ENCODE results near the gene AASS. TPM values are rescaled to one million over a fixed set of nuclear protein-coding genes. Genes with fewer than 3 reads are reported as not detected.
"Not testable (repeated sequence)": the region's sequence is repeated elsewhere in the genome, so short reads cannot be mapped to it uniquely, and the experiment has no call there.

The AASS gene
- total RNA-seq = 15.1 and 15.2 TPM in 2 replicates

DNA sequence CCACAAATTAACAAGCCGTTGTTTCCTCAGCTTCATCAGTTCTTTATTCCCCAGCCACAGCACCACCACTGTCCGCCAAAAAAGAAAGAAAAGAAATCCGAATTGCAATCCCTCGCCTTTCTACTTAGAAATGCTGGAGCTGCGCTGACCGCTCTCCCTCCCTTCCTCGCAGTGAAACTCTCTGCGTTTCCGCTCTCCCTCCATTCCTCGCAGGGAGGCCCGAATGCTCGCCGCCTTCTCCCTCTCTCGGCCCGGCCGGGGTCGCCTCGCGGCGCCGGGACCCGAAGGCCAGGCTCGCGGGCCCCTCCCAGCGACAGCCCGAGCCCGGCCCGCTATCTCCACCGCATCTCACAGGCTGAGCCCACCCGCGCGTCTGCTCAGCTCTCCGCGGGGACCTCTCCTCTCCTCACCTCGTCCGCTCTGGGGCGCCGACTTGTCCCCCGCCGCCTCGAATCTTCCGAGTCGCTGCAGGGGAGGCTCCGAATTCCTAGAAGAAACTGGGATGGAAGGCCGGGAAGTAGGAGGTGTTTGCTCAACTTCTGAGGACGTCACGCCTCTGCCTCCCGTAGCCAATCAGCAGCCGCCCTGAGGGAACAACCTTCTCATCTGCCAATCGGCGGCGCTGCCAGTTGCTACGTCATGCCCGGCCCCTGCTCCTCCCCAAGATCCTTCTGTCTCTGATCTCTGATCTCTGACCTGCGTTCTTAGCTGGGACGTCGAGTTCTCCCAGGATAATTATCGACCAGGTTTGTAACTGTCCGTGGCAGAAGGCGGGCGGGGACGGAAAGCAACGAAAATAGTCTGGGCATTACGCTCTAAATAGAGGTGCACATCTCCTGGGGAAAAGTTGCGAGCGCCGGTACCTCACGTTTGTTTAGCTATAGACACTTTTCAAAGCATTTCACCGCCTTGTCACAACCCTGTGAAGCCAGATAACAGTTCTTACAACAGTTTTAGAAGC lies at the start of gene AASS:
AASS (minus strand) TSS at position 499 of the 961 bp plus-strand sequence. CDS start 10,523 bp downstream, outside the sequence.
- peak; percentile 85 for DNase-seq (ENCODE audit: extremely low read depth, low read depth, low spot score)

DNA sequence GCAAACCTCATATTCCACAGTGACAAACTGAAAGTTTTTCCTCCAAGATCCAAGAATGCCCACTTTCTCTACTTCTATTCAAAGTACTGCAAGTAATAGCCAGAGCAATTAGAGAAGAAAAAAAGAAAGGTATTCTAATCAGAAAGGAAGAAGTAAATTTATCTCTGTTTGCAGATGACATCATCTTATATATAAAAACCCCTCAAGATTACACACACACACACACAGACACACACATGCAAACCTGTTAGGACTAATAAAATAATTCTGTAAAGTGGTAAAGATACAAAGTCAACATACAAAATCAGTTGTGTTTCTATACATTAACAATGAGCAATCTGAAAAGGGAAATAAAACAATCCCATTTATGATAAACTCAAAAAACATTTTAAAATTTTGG lies 44.7 kb upstream of the AASS start:
- DNase-seq (ENCODE audit: extremely low read depth, low read depth, low spot score) = no peak

DNA sequence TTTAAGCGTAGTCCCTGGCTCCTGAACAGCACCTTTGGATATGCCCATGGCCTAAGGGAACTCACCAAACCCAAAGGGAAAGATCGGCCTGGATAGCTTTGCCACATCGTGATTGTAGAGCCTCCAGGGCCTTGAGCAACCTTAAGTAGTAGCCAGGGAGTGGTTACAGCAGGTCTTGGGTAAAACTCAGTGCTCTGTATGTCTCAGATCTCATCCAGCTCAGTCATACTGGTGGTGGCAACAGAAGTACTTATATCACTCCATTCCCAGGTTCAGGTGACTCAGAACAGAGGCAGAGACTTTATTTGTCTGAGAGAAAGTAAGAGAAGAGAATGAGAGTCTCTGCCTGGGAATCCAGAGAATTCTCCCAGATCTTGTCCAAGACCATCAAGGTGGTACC lies 39.1 kb upstream of the AASS start:
- DNase-seq (ENCODE audit: extremely low read depth, low read depth, low spot score) = no peak

DNA sequence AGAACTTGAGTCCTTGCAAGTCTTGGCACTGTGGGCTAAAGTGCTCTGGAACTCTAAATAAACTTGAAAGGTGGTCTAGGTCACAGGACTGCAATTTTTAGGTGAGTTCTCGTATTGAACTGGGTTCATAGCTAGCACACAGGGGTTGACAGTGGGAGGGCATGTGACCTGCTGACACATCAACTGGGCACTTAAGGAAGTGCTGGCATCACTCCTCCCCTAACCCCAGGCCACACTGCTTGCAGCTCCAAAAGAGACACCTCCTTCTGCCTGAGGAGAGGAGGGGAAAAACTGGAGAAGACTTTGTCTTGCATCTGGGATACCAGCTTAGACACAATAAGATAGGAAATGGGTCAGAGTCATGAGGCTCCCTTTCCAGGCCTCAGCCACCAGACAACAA lies 38.0 kb upstream of the AASS start:
- DNase-seq (ENCODE audit: extremely low read depth, low read depth, low spot score) = no peak

DNA sequence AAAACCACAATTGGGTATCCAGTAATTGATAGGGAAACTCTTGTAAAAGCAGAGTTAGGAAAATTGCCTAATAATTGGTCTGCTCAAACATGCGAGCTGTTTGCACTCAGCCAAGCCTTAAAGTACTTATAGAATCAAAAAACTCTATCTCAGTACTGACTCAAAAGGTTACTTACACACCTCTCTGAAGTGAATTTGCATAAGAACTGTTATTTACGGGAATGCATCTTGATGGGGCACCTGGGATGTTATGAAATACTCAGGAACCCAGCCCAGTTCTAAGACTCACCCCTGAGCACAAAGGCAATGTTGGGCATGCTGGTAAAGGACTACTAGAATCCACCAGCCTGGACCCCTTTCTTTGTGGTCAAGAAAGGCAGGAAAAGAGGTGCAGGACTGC lies 28.1 kb upstream of the AASS start:
- DNase-seq (ENCODE audit: extremely low read depth, low read depth, low spot score) = not testable (repeated sequence)

DNA sequence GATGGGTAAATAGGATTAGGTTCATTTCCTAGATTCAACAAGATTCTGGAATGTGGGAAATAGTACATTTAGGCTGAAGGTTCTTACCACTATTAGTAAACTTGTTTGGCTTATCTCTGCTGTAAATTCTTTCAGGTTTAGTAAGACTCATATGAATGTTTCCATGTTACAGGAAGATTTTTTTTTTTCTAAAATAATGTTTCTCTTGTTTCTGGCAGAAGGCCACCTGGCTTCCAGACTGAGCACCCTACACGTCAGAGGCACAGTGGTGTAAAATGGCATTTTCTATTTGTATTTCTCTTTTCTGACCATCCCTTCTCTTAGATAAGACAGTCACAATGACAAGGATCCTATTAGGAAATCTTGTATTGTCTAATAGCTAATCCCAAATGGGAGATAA lies 22.7 kb upstream of the AASS start:
- DNase-seq (ENCODE audit: extremely low read depth, low read depth, low spot score) = no peak

DNA sequence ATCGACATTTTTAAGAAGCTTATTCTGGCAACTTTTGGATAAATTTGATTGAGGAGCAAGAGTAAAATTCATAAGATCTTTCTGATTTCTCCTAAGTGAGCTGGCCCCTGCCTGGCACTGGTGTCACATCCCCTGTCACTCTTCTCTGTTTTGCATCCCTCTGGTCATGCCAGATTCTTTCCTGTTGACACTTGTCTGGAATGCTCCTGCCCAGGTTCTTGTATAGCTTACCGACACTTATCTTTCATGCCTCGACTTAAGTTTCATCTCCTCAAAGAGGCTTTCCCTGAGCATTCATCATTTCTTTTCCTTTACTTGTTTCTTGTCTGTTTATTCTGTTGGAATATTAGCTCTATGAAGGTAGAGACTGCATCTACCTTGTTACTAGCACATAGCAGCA lies 22.2 kb upstream of the AASS start:
- DNase-seq (ENCODE audit: extremely low read depth, low read depth, low spot score) = no peak

DNA sequence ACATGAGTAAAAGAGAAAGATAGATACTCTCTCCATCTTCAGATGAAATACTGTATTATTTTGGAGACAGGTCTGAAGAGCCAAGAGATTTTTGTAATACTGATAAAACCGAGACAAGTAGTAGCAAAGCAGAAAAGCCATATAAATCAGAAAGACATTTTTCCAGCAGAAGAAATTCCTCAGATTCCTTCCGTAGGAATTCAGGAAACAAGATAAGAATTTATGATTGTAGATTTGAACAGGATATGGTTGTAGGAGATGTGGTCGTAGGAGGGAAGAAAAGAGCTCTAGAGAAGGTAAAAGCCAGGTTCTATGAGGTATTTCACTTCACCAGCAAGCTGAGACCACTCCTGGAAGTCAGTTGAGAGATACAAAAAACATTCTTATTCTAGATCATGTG lies 17.6 kb upstream of the AASS start:
- no peak for DNase-seq (ENCODE audit: extremely low read depth, low read depth, low spot score)

DNA sequence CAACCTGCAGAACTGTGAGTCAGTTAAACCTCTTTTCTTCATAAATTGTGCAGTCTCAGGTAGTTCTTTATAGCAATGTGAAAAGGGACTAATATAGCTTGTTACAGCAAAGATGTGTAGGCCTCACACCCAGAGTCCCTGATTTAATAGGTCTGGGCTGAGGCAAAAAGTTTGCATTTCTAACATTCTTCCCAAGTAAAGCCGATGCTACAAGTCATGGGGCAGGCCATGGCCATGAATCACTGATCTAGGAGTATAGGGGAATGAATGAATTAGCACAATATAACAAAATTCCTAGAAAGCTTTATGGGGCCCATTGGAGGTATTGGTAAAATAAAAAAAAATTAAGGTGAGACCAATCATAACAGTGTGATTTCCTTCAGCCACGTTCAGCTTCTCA lies 11.5 kb upstream of the AASS start:
- no peak for DNase-seq (ENCODE audit: extremely low read depth, low read depth, low spot score)

DNA sequence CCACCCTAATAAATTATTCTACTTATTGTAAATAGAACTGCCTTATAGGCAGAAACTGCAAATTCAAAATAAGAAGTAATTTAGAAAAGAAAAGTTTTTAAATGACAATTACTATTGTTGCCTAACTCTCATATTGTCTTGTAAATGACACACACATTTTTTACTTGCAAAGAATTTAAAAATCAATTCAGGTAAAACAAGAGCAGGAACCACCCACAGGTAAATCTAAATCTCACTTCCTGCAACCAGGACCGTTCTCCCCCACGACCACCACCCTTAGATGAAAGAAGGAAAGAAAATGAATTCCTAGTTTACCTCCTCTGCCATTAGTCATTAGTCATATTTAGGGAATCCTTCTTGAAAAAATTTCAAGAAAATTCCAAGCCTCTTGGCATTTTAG lies 4.8 kb upstream of the AASS start:
- no peak for DNase-seq (ENCODE audit: extremely low read depth, low read depth, low spot score)

DNA sequence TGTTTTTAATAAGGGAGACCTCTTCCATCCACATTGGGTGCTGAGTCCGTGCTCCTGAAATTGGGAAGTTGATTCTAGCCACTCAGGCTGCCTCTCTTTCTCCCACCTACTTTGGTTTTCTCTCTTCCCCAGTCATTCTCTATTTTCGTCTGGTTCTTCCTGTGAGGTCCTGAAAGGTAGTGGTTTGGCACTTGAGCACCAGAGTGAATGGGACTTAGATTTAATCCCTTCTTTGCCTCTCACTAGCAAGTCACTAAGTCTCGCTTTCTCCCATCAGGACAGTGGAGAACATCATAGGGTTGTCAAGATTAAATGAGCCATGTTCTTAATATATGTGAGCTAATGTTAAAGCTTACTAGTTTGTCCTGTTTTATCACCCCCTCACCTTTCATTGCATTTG lies 4.0 kb upstream of the AASS start:
- no peak for DNase-seq (ENCODE audit: extremely low read depth, low read depth, low spot score)

DNA sequence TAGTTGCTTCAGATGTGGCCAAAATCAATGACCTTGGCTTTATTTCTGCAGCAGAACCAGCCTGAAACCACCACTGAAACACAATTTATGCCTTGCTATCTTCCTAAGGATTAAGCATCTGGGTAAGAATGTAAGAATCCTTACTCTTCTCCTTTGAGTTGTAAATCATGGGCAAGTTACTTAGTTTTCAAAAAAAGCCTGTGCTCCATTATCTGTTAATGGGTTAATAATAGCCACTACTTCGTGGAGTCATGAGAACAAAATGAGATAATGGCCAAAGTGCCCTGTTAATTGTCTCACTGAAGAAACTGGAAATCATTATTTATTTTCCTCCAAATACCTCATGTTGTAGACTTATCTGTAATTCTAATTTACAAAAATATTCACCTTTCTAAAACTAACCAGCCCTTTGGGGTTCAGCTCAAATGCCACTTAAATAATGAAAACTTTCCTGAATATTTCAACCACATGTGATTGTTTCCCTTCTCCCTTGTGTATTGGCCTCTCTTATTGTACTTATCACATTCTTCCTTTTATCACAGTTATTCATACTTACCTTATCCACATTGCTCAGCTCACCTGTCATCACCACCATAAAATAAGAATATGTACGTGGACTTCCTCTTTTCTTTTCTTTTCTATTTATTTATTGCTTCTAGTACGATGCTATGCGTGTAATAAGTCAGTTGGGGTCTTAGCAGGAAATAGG lies 2.0 kb upstream of the AASS start:
- no peak for DNase-seq (ENCODE audit: extremely low read depth, low read depth, low spot score)

DNA sequence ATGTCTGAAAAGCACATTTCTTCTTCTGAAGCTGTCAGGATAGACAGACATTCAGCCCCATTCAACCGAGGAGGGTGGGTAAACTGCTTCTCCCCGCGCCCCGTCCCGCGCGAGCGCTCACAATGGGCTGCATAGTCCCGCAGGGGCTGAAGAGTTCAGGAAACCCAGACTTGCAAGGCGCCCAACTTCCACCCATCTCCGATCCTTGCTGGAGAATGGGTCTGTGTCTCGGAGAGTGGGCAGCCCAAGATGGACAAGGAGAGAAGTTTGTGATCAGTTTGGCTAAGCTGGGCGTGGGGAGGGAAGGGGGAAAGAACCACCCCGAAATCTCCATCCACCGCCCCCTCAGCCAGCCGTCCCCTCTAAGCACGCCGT lies 686 bp downstream of the AASS start:
- DNase-seq (ENCODE audit: extremely low read depth, low read depth, low spot score) = no peak

DNA sequence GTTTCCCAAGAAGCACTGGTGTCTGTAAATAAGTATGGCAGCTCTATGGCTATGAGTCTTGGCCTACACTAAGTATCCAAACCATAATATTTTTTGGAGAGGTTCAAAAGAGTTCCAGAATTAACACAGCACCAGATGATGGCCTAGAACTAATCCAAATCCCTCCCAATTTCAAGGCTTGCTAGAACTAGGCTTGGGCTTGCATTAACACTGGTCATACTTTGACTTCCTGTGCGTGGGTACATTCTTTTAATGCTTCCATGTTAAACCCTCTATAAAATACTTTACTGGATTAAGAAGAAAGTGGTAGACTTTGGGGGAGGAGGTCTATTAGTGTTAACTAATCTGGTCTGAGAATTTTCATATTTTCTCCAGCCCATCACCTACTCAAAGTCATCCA lies 3.1 kb downstream of the AASS start:
- DNase-seq (ENCODE audit: extremely low read depth, low read depth, low spot score) = no peak

DNA sequence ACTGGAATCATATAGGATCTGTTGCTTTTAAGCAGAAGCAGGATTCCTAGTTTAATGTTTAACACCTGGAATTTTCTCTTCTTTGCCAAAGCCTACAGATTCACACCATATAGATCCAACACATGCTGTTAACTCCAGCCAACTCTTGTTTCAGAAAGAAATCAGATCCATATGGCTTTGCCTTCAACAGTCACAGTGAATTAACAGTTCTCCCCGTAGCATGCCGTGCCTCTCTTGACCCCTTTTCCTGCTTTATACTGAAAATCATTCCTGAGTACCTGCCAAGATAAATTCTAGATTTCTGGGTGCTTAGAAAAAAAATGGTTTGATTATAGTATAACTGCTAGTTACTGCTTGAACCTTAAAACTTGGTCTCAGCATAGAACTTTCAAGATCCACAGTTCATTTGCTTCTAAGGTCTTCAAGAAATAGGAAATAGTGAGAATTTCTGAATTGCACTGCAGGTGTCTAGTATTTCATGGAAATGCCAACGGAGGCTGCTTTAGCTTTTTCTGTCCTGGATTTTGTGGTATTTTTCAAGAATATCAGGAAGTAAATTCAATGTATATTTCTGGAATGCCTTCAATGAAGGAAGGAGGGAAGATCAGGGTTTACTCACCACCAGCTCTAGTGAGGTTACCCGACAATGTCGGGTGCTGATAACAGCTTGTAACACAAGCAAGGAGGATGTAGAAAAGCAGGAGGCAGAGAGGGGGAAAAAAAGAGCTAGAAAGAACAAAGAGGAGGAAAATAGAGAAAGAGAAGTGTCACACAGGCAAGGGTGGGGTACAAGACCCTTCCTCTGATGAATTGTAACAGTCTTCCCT lies 6.6 kb downstream of the AASS start:
- DNase-seq (ENCODE audit: extremely low read depth, low read depth, low spot score) = no peak

DNA sequence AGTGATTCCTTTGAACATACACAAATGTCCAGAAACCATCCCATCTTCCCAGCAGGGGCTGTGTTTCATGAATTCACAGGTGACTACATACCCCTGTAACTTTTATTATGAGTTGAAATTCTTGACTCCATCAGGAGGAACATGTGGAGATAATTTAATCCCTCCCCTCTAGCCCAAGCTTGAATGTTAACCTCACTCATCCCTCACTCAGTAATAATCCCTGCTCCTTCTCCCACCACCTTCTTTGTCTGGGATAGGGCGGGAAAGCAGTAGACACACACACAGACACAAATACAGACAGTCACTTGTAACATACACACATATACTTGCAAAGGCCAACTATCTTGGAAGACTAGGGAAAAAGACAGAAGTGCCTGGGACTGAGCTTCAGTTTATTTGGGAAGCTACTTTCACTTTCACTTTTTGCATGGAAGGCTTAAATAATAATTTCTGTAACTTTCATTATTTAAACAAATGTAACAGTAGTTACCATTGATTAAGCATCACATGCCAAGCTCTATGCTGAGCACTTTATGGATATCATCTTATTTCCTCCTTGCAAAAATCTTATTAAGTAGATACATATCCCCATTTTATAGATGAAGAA lies 7.3 kb downstream of the AASS start:
- no peak for DNase-seq (ENCODE audit: extremely low read depth, low read depth, low spot score)

DNA sequence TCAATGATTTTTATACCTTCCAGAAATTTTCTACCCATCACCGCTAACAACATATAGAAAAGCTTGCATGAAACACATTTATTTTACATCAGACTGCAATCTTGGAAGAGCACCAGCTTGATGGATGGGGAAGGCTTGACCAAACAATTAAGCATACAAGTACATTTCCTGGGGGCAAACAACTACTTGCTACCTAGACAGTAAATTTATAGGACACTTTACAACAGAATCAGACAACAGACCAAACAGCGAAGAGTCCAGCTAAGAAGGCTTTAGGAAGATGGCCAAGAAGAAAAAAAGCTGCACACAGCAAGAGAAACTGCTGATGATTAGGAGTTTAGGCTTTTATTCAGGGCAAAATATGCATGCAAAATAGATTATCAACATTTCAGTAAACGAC lies 8.0 kb downstream of the AASS start:
- no peak for DNase-seq (ENCODE audit: extremely low read depth, low read depth, low spot score)

DNA sequence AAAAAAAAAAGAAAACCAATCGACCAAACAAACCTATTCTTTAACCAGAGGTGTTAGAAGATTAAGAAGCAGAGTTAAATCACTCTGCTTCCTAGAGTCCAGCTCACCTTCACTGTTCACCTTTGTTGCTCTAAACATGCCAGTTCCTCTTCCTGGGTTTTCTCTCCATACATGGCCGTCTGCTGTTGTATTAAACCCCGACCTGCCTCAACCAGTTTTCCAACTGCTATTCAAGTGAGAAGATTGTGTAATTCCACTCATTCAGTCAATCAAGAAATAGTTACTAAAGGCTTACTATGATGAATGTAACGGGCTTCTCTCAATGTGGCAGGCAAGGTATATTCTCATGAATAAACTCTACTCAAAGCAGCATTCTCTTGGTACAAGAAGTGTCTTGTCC lies 8.8 kb downstream of the AASS start:
- DNase-seq (ENCODE audit: extremely low read depth, low read depth, low spot score) = no peak

DNA sequence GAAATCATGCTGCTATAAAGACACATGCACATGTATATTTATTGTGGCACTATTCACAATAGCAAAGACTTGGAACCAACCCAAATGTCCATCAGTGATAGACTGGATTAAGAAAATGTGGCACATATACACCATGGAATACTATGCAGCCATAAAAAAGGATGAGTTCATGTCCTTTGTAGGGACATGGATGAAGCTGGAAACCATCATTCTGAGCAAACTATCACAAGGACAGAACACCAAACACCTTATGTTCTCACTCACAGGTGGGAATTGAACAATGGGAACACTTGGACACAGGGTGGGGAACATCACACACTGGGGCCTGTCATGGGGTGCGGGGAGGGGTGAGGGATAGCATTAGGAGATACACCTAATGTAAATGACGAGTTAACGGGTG lies 9.3 kb downstream of the AASS start:
- not testable (repeated sequence) for DNase-seq (ENCODE audit: extremely low read depth, low read depth, low spot score)

DNA sequence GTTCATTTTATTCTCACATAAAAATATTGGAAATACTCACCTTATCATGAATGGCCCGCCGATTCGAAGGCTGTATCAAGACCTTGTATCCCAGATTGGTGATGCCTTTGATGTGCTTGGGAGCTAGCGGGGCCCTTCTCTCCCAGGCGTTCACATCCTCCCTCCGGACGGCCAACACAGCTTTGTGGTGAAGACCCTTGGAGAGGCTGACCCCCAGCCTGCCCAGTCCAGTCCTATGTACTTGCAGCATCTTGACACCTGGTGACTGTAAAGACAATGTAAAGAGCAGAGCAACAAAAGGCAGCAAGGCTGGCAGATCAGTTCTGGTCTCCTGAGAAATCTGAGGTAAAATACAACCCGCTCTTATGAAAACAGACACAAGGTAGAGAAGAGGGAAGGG lies 10.6 kb downstream of the AASS start:
- no peak for DNase-seq (ENCODE audit: extremely low read depth, low read depth, low spot score)

DNA sequence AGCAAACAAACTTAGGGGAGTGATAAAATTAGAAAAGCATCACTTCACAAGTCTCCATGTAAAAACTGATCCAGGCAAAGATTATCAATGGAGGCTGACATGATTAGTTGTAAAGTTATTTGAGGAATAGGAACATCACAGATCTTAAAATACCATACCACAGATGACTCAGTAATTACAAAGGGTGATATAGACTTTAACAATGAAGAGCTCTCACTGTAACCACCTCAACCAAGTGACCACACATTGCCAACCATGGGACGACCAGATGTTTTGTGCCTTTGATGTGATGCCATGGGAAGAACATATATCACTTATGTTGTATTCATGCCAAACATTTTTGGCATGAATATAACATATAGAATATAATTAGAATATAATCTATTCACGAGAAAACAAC lies 11.7 kb downstream of the AASS start:
- DNase-seq (ENCODE audit: extremely low read depth, low read depth, low spot score) = no peak
